Effector memory CD4-positive, alpha-beta T cell (primary cell): ENCODE results near the gene AQP3.
"Not testable (repeated sequence)": the region's sequence is repeated elsewhere in the genome, so short reads cannot be mapped to it uniquely, and the experiment has no call there.

Experiments
- DNase-seq, 3 donors: peaks; one replicate each; pipeline ENCODE4 v3.0.0-alpha.2; 2020
- H3K27ac ChIP-seq: 2 replicates; pipeline ENCODE4 v1.7.0; 2013; ENCODE audit warnings: mild to moderate bottlenecking, low read length, moderate library complexity; ENCODE audit not compliant: insufficient read depth, poor library complexity, severe bottlenecking
- H3K27me3 ChIP-seq: replicated peaks from 2 replicates; pipeline ENCODE4 v1.7.0; 2013; ENCODE audit warnings: mild to moderate bottlenecking, low read length; ENCODE audit not compliant: insufficient read depth, control insufficient read depth, poor library complexity, severe bottlenecking
- H3K36me3 ChIP-seq: 2 replicates; pipeline ENCODE4 v1.7.0; 2013; ENCODE audit warnings: mild to moderate bottlenecking, low read length, moderate library complexity; ENCODE audit not compliant: control insufficient read depth, insufficient read depth
- H3K4me1 ChIP-seq: 2 replicates; pipeline ENCODE4 v1.7.0; 2013; ENCODE audit warnings: low read length, mild to moderate bottlenecking; ENCODE audit not compliant: control insufficient read depth, insufficient read depth, poor library complexity, severe bottlenecking
- H3K4me3 ChIP-seq: 2 replicates; pipeline ENCODE4 v1.7.0; 2013; ENCODE audit warnings: low read length, low read depth, mild to moderate bottlenecking; ENCODE audit not compliant: insufficient read depth, poor library complexity, severe bottlenecking
- H3K9me3 ChIP-seq: 2 replicates; pipeline ENCODE4 v1.7.0; 2013; ENCODE audit warnings: mild to moderate bottlenecking, low read length, moderate library complexity; ENCODE audit not compliant: control insufficient read depth
- total RNA-seq, 3 donors: gene quantifications; one replicate each; lab custom pipeline; 2026; lab: John Stamatoyannopoulos, UW

AQP3 gene
- 113 to 148 (median 132) reads per million in 3 donors for total RNA-seq

- peak; percentile 64 to 68 (median 64) for DNase-seq
- no peaks in the 10 kb centered on the region for H3K27me3 ChIP-seq
- H3K27ac ChIP-seq: peak within 1 kb of the TSS; percentile 77
- H3K4me1 ChIP-seq: peaks cover 41% of the 10 kb centered on the region
- H3K4me3 ChIP-seq: peak within 1 kb of the TSS; percentile 77
- peaks cover 17% of the 10 kb centered on the region for H3K36me3 ChIP-seq
- H3K9me3 ChIP-seq: no peaks in the 10 kb centered on the region
Measured at GRCh38 chr9:33446946-33447798, at the start of gene AQP3. Gene AQP3, minus strand, starts transcription at chr9:33447593. Its CDS starts 63 bp downstream, at chr9:33447530.

- H3K9me3 ChIP-seq, H3K27me3 ChIP-seq, H3K36me3 ChIP-seq, H3K4me1 ChIP-seq, H3K4me3 ChIP-seq, H3K27ac ChIP-seq, DNase-seq: not testable (repeated sequence)
Measured at GRCh38 chr9:33493819-33494218, 46.4 kb upstream of the AQP3 start.

- H3K9me3 ChIP-seq: no peaks in the 10 kb centered on the region
- H3K36me3 ChIP-seq: no peaks in the 10 kb centered on the region
- no peak overlapping the region for H3K27ac ChIP-seq
- H3K4me3 ChIP-seq: no peak overlapping the region
- no peaks in the 10 kb centered on the region for H3K27me3 ChIP-seq
- H3K4me1 ChIP-seq: no peaks in the 10 kb centered on the region
- no peak for DNase-seq
Measured at GRCh38 chr9:33489066-33489465, 41.7 kb upstream of the AQP3 start.

- DNase-seq, H3K4me1 ChIP-seq, H3K9me3 ChIP-seq, H3K36me3 ChIP-seq, H3K27ac ChIP-seq, H3K4me3 ChIP-seq, H3K27me3 ChIP-seq: not testable (repeated sequence)
Measured at GRCh38 chr9:33485312-33485711, 37.9 kb upstream of the AQP3 start.

DNA sequence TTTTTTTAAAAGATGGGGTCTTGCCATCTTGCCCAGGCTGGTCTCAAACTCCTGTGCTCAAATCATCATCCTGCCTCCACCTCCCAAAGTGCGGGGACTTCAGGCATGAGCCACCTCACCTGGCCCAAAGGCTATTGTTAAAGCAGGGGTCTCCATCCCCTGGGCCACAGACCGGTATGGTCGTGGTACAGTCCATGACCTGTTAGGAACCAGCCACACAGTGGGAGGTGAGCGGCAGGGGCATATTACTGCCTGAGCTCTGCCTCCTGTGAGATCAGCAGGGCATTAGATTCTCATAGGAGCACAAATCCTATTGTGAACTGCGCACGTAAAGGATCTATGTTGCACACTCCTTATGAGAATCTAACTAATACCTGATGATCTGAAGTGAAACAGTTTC, 33.6 kb upstream of the AQP3 start:
- no peak for DNase-seq
- no peaks in the 10 kb centered on the region for H3K4me1 ChIP-seq
- no peak overlapping the region for H3K4me3 ChIP-seq
- no peaks in the 10 kb centered on the region for H3K9me3 ChIP-seq
- no peaks in the 10 kb centered on the region for H3K27me3 ChIP-seq
- H3K36me3 ChIP-seq: no peaks in the 10 kb centered on the region
- H3K27ac ChIP-seq: no peak overlapping the region

DNA sequence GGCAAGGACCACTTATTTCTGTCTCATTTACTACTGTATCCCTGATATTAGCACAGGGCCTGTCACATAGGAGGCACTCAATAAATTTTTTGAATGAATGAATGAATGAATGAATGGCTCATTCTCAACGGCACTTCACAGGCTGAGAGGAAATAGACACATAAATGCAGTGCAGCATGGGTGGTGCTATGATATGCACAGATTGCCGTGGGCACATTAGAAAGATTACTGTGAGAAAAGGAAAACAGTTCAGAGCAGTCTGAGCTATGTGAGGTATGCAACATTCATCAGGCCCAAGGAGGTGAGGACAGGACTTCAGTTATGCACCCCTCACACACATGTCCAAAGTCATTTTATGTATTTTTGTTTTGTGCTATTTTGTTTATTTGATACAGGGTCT, 32.7 kb upstream of the AQP3 start:
- DNase-seq: no peak
- no peak overlapping the region for H3K4me3 ChIP-seq
- no peak overlapping the region for H3K27ac ChIP-seq
- H3K36me3 ChIP-seq: no peaks in the 10 kb centered on the region
- H3K4me1 ChIP-seq: no peaks in the 10 kb centered on the region
- H3K27me3 ChIP-seq: no peaks in the 10 kb centered on the region
- no peaks in the 10 kb centered on the region for H3K9me3 ChIP-seq

DNA sequence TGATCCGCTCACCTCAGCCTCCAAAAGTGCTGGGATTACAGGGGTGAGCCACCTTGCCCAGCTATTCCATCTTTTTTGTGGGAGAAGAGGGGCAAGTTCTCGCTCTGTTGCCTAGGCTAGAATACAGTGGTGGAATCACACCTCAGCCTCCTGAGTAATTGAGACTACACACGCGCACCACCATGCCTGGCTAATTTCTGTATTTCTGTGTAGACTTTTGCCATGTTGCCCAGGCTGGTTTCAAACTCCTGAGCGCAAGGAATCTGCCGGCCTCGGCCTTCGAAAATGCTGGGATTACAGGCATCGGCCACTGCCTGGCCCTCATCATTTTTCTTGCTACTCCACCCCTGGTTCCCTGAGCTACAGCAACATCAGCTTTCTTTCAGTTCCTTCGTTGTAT, 29.1 kb upstream of the AQP3 start:
- H3K4me3 ChIP-seq: no peak overlapping the region
- H3K27me3 ChIP-seq: no peaks in the 10 kb centered on the region
- H3K36me3 ChIP-seq: peaks cover under 1% of the 10 kb centered on the region
- DNase-seq: no peak
- no peak overlapping the region for H3K27ac ChIP-seq
- no peaks in the 10 kb centered on the region for H3K9me3 ChIP-seq
- H3K4me1 ChIP-seq: peaks cover 11% of the 10 kb centered on the region

DNA sequence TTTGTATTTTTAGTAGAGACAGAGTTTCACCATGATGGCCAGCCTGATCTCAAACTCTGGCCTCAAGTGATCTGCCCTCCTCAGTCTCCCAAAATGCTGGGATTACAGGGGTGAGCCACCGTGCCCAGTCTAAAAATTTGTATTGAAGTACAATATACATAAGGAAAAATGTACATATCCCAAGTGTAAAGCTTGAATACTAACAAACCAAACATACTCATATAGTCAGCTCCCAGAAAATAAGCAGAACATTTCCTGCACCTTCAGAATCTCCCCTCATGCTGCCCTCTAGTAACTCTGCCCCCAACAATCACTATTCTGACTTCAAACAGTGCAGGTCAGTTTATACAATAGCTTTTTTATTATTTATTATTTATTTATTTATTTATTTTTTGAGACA, 28.0 kb upstream of the AQP3 start:
- Histone ChIP-seq H3K27me3 (no peaks in the 10 kb centered on the region), H3K4me1 (peaks cover 11% of the 10 kb centered on the region)

DNA sequence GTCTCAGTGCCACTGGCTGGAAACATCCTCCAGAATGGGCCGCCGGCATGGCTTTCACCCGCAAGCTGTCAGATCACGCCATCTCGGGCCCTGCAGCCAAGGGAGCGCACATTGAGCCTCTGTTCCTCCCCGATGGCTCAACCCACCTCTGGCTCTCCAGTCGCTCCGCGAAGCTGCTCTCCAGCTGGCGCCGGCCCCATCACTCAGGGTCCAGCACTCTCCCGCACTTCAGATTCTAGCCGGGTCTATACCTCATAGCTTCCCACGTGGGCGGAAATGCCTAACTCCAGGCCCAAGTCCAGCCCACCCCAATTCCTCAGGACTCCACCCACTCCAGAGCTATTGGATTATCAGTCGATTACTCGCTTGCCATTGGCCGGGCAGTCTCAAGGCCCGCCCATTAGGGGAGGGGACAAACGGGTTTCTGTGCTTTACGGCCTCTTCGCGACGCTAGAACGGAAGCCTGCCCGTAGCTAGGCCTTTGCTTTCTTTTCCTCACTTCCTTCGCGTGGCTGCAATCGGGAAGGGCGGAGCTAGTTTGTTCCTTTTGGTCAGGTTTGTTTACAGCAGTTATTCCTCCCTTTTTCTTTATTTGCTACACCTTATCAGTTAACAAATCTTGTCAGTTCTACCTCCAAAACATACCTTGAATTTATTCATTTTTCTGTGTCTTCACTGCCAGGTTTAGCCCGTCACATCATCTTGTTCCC, 26.4 kb upstream of the AQP3 start, which contains the start of gene NOL6:
Gene NOL6 (minus strand): TSS at position 282 of the 710 bp plus-strand sequence. CDS start 82 bp downstream, at position 200.
- H3K4me3 ChIP-seq: peak within 1 kb of the TSS; percentile 84
- peaks cover 17% of the 10 kb centered on the region for H3K36me3 ChIP-seq
- H3K27ac ChIP-seq: peak within 1 kb of the TSS; percentile 66
- DNase-seq: peak; percentile 94 to 97 (median 97)
- no peaks in the 10 kb centered on the region for H3K27me3 ChIP-seq
- H3K4me1 ChIP-seq: peaks cover 11% of the 10 kb centered on the region
- H3K9me3 ChIP-seq: no peaks in the 10 kb centered on the region

More for the DNA sequence above, 28.0 kb upstream of the AQP3 start:
- DNase-seq: no peak
- no peaks in the 10 kb centered on the region for H3K9me3 ChIP-seq
- no peak overlapping the region for H3K4me3 ChIP-seq
- no peak overlapping the region for H3K27ac ChIP-seq
- peaks cover 3% of the 10 kb centered on the region for H3K36me3 ChIP-seq
